ENCODE measurements around the gene PRR23C. TPM values are rescaled to one million over a fixed set of nuclear protein-coding genes. Genes with fewer than 3 reads are reported as not detected.

Gene PRR23C
- total and polyA plus RNA-seq, 9 of the 15 experiments (the other 6 are each of a cell fraction or from before 2014, with no cell fraction given): not detected

DNA sequence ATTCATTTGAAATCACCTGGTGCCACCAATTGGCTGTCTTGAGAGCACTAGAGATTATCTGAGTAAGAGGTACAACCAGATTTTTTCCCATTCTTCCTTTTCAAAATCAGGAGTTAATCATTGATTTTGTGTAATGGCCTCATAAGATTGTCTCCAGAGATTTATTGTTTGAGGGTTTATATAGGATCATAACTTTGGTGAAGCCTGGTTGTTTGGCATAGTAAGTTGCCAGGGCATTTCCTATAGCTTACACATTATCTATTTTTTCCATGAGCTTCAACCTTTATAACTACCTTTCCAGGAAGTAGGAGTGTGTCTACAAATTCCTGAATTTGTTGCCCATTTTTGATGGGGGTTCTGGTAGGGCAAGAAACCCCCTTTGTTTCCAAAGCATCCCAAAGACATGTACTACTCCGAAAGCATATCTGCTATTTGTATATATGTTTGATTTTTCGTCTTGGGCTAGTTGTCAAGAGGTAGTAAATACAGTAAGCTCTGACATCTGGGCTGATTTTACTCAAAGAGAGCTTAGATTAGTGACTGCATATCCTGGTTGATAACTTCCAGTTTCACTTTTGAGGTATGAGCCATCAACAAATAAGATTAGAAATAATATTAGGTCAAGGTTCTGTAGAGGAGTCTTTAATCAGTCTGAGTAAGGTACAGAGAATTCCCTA, 12.2 kb downstream of the PRR23C start:
- ChIA-PET POLR2A (interaction anchor here (0.5 to 1.1 kb wide), 2 partner anchors 11 to 1023 kb away, joined by 3 read pairs; partner anchors contain the start of gene CLDN18), CTCF (ENCODE audit: low intra/inter-chr PET ratio) (interaction anchor here (0.6 kb wide), 1 partner anchor 245 kb away, joined by 4 read pairs; no protein-coding TSS in a partner anchor)
- H2AFZ ChIP-seq (ENCODE audit: low read depth, low read length): no peak overlapping the region
- H3K4me3 ChIP-seq: no peak overlapping the region
- H3K36me3 ChIP-seq (ENCODE audit: control insufficient read depth, insufficient read depth, low read length): no peaks in the 10 kb centered on the region
- peaks cover 3 to 10% of the 10 kb centered on the region in 2 experiments; a peak in 2 of 5 replicates for H3K27me3 ChIP-seq (ENCODE audit: control insufficient read depth in 2 of 2, insufficient read depth in 2 of 2, low read length in 2 of 2)
- no peaks in the 10 kb centered on the region for H4K20me1 ChIP-seq (replicated peaks; ENCODE audit: control insufficient read depth, insufficient read depth, low read length)
- H3K9me1 ChIP-seq (ENCODE audit: control insufficient read depth, insufficient read depth, low read length): no peaks in the 10 kb centered on the region
- H3K9me3 ChIP-seq (replicated peaks; ENCODE audit: control insufficient read depth, insufficient read depth, low read depth, low read length): no peaks in the 10 kb centered on the region
- FAIRE-seq: no peak
- no peaks in the 10 kb centered on the region for H3K79me2 ChIP-seq (ENCODE audit: control insufficient read depth, insufficient read depth, low read length)
- H3K4me1 ChIP-seq (replicated peaks in 1 of 2; ENCODE audit: control insufficient read depth in 2 of 2, insufficient read depth in 2 of 2, low read length in 2 of 2): no peaks in the 10 kb centered on the region; a peak in 1 of 5 replicates
- TF ChIP-seq ZNF12 (CRISPR knock-in tag; IDR thresholded peaks at IDR 0.05): no peak
- no peak for TF ChIP-seq MTF1 (CRISPR knock-in tag; IDR thresholded peaks at IDR 0.05; ENCODE audit: borderline replicate concordance)
- no peak for TF ChIP-seq CREBBP (IDR thresholded peaks at IDR 0.05; ENCODE audit: low read depth, low read length)
- no peak for TF ChIP-seq ATF1 (CRISPR knock-in tag; IDR thresholded peaks at IDR 0.05)
- TF ChIP-seq ATF1 (tag; IDR thresholded peaks at IDR 0.05): no peak
- TF ChIP-seq MCM5 (IDR thresholded peaks at IDR 0.05; ENCODE audit: low read depth): no peak
- TF ChIP-seq, protein P1, sequence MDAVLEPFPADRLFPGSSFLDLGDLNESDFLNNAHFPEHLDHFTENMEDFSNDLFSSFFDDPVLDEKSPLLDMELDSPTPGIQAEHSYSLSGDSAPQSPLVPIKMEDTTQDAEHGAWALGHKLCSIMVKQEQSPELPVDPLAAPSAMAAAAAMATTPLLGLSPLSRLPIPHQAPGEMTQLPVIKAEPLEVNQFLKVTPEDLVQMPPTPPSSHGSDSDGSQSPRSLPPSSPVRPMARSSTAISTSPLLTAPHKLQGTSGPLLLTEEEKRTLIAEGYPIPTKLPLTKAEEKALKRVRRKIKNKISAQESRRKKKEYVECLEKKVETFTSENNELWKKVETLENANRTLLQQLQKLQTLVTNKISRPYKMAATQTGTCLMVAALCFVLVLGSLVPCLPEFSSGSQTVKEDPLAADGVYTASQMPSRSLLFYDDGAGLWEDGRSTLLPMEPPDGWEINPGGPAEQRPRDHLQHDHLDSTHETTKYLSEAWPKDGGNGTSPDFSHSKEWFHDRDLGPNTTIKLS (IDR thresholded peaks at IDR 0.05; ENCODE audit: borderline replicate concordance, low read depth): no peak
- no peak for TF ChIP-seq RBM34 (IDR thresholded peaks at IDR 0.05; ENCODE audit: borderline replicate concordance, insufficient read depth, low read length)
- no peak for TF ChIP-seq ZNF436 (CRISPR knock-in tag; IDR thresholded peaks at IDR 0.05)
- no peak for TF ChIP-seq CBFB (CRISPR knock-in tag; IDR thresholded peaks at IDR 0.05)
- no peak for TF ChIP-seq ZNF785 (CRISPR knock-in tag; IDR thresholded peaks at IDR 0.05)
- TF ChIP-seq POLR2A (conservative IDR thresholded peaks at IDR 0.05): no peak
- TF ChIP-seq ZNF830 (CRISPR knock-in tag; IDR thresholded peaks at IDR 0.05): no peak
- in situ Hi-C loops (cut with MboI): no loop called here
- H3K4me2 ChIP-seq (ENCODE audit: insufficient read depth, low read length): no peak overlapping the region
- ATAC-seq: no peak
- no peak overlapping the region for H3K9ac ChIP-seq (ENCODE audit: insufficient read depth in 1 of 2, low read depth in 2 of 2, low read length in 2 of 2)
- WGBS (ENCODE audit: insufficient coverage, low coverage, missing lambda C conversion rate): 7% methylated on average over 2 of the region's 2 CpGs
- H3K27ac ChIP-seq (ENCODE audit: extremely low read depth, low read depth, low read length): no peak overlapping the region
- no peak for DNase-seq (ENCODE audit: extremely low read depth in 1 of 4, low spot score in 3 of 4)
- BruUV-seq (replicated peaks): no TSS peak
- intact Hi-C loops (cut with micrococcal nuclease): no loop called here
